ENCODE results near the gene SPAG6.

DNA sequence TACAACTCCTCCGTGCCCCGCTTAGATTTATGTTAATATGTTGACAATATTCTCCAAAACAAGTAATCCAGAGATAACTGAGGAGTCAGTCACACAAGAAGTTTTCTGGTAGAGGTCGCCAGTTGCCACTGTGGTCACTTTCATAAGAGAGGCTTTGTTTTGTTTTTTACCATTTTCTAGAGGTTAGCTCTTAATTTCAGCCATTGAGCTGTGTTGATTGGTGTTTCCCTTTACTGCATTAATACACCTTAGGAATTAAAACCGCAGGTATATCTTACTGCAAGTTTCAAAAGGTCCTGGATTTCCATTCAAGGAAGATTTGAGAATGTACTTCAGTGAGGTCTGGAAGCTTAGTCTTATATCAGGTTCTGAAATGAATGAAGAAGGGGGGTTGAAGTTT, 20.9 kb upstream of the SPAG6 start:
- TF ChIP-seq POLR2AphosphoS5 (IDR thresholded peaks at IDR 0.05) (no peak), CTCF (IDR thresholded peaks at IDR 0.05 in 8 of 11, conservative IDR thresholded peaks at IDR 0.05 in 3 of 11) (no peak)

Data from spleen (tissue), 7 donors.